Thyroid gland (tissue), 4 donors: ENCODE results near the gene NAALADL2. TPM values are rescaled to one million over a fixed set of nuclear protein-coding genes. Genes with fewer than 3 reads are reported as not detected.

Experiments
- DNase-seq, 2 donors: peaks; one replicate each; pipeline ENCODE4 v3.0.0-alpha.2; 2019
- H3K27ac ChIP-seq, 3 donors: fragments of 200-600 bp; sonication (generic); 1 replicate in 2 of 3; 2 replicates in 1 of 3; pipeline ENCODE4 v1.5.1; 2016 to 2019; ENCODE audit warnings: mild to moderate bottlenecking in 1 of 3, moderate library complexity in 1 of 3
- H3K27me3 ChIP-seq: fragments of 200-600 bp; sonication (generic); one replicate; pipeline ENCODE4 v1.5.1; 2019
- H3K36me3 ChIP-seq, 2 donors: fragments of 200-600 bp; sonication (generic); one replicate each; pipeline ENCODE4 v1.5.1; 2016 to 2019
- H3K4me1 ChIP-seq, 2 donors: fragments of 200-600 bp; sonication (generic); one replicate each; pipeline ENCODE4 v1.5.1; 2017 to 2019
- H3K4me3 ChIP-seq, 3 donors: fragments of 200-600 bp; sonication (generic); replicated peaks in 1 of 3; 1 replicate in 2 of 3; 2 replicates in 1 of 3; pipeline ENCODE4 v1.5.1; 2016; ENCODE audit warnings: mild to moderate bottlenecking in 1 of 3
- H3K9me3 ChIP-seq: fragments of 200-600 bp; sonication (generic); one replicate; pipeline ENCODE4 v1.5.1; 2017
- POLR2A ChIP-seq, 2 donors: fragments of 450-650 bp; IDR thresholded peaks; one replicate each; pipeline ENCODE4 v1.6.1; 2017; ENCODE audit warnings: antibody characterized with exemption in 2 of 2, mild to moderate bottlenecking in 2 of 2, moderate library complexity in 1 of 2
- WGBS, 2 donors: methylation state at CpG; one replicate each; pipeline ENCODE4 v1.1.5; 2017; 5-methylcytosine and 5-hydroxymethylcytosine counted together
- intact Hi-C: fragments of 100-400 bp; cut with DNase I; formaldehyde crosslinking; loops from one replicate; pipeline ENCODE4 v1.15.1; 2023
- total RNA-seq, 4 donors: library from RNA; depleted of rRNA; stranded (reverse); fragments of >200 nt; gene quantifications; one replicate each; pipeline ENCODE4 v1.2.3, GENCODE V29; 2016
- TF ChIP-seq, protein P1 (sequence below), 6 experiments: fragments of 200-600 bp in 3 of 6; fragments of 450-650 bp in 3 of 6; sonication (generic) in 3 of 6; IDR thresholded peaks; one replicate each; pipeline ENCODE4 v1.5.1; 2016 to 2019; ENCODE audit warnings: antibody characterized with exemption in 6 of 6, mild to moderate bottlenecking in 2 of 6, inconsistent platforms in 1 of 6, moderate library complexity in 1 of 6

Gene NAALADL2
- total RNA-seq, 4 donors from 2014 or later, result 7.6 to 14.7 (median 9.0) TPM

GRCh38 chr3:175108613-175109151 lies 249.5 kb downstream of the NAALADL2 start:
- Histone ChIP-seq H3K27me3 (no peaks in the 10 kb centered on the region), H3K4me3 (no peak overlapping the region), H3K9me3 (no peaks in the 10 kb centered on the region), H3K36me3 (no peaks in the 10 kb centered on the region), H3K4me1 (no peaks in the 10 kb centered on the region), H3K27ac (no peak overlapping the region)
- DNase-seq, result no peak
- WGBS, 2 donors, result 73 to 86% methylated on average over 2 of the region's 2 CpGs
- intact Hi-C loops, result no loop called here
- no peak for TF ChIP-seq POLR2A (IDR thresholded peaks at IDR 0.05)
- TF ChIP-seq, protein P1, sequence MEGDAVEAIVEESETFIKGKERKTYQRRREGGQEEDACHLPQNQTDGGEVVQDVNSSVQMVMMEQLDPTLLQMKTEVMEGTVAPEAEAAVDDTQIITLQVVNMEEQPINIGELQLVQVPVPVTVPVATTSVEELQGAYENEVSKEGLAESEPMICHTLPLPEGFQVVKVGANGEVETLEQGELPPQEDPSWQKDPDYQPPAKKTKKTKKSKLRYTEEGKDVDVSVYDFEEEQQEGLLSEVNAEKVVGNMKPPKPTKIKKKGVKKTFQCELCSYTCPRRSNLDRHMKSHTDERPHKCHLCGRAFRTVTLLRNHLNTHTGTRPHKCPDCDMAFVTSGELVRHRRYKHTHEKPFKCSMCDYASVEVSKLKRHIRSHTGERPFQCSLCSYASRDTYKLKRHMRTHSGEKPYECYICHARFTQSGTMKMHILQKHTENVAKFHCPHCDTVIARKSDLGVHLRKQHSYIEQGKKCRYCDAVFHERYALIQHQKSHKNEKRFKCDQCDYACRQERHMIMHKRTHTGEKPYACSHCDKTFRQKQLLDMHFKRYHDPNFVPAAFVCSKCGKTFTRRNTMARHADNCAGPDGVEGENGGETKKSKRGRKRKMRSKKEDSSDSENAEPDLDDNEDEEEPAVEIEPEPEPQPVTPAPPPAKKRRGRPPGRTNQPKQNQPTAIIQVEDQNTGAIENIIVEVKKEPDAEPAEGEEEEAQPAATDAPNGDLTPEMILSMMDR (IDR thresholded peaks at IDR 0.05), result no peak

DNA sequence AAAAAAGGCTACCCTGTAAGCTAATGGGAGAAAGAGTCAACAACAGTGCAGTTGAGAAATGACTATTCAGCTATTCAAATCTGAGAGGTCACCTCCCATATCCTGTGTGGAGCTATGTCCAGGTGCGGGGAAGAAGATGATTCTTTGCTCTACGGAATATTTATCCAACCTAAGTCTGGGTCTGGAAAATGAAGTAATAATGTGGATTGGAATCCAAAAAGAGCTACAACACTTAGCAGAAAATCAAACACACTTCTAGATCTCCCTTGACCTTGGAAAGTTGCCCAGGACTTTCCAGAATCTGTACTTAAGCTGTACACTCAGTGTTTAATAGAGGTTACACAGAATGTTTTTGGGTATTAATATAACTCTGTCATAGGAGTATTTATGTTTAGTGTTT lies 251.9 kb downstream of the NAALADL2 start:
- Histone ChIP-seq H3K9me3 (no peaks in the 10 kb centered on the region), H3K36me3 (no peaks in the 10 kb centered on the region), H3K27ac (no peak overlapping the region), H3K4me1 (no peaks in the 10 kb centered on the region), H3K27me3 (no peaks in the 10 kb centered on the region), H3K4me3 (no peak overlapping the region)
- WGBS, 2 donors, result 53 to 82% methylated on average over 2 of the region's 2 CpGs
- no peak for TF ChIP-seq POLR2A (IDR thresholded peaks at IDR 0.05)
- TF ChIP-seq, protein P1 (IDR thresholded peaks at IDR 0.05), result no peak
- intact Hi-C loops, result no loop called here
- peak; percentile 14 to 17 for DNase-seq

DNA sequence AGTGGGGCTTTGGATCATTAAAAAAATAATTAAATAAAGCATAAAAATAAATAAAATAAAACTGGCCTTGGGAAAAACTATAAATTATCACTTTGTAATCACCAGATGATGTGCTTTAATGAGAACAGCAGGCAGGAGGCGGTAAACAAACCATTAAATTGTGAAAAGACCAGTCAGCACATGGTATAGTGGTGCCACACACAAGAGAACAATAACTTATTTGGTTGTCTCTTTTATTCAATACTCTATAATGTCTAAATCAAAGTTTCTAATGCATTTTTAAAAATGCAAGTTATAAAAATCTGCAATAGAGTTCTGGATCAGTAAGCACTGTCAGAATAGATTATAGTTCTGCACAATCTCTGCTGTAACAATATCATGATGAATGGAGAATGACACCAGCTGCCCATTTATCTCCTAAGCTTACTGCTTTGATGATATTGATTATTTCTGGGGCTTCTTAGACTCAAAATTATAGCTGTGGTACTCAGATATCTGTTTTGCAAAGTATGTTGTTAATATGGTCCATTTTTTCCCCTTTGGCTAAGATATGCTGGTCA lies 259.3 kb downstream of the NAALADL2 start:
- no peak for TF ChIP-seq POLR2A (IDR thresholded peaks at IDR 0.05)
- TF ChIP-seq, protein P1 (IDR thresholded peaks at IDR 0.05), result no peak
- Histone ChIP-seq H3K27me3 (no peaks in the 10 kb centered on the region), H3K36me3 (no peaks in the 10 kb centered on the region), H3K9me3 (no peaks in the 10 kb centered on the region), H3K4me3 (no peak overlapping the region), H3K27ac (no peak overlapping the region), H3K4me1 (no peaks in the 10 kb centered on the region)
- intact Hi-C loops, result no loop called here
- 96 to 98% methylated on average over 1 of the region's 1 CpG for WGBS, 2 donors
- DNase-seq, result no peak

DNA sequence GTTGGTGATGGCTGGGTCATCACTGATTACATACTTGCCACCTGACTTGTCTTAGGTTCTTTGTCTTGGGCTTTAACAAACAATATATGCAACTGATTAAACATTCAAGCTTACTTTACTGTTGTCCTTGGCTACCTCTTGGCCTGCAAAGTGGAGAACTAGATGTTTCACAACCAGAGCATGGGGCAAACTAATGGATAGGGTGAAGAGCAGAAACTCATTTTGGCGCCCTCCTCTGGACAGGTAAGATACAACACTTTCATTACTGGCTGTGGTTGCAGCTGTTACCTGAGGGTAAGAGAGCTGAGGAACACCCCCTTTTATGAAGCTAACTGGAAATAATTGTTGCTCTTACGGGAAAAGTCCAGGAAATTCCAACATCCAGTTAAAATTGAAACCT lies 262.1 kb downstream of the NAALADL2 start:
- no peaks in the 10 kb centered on the region for H3K9me3 ChIP-seq
- WGBS, 2 donors, result 46 to 47% methylated on average over 2 of the region's 2 CpGs
- intact Hi-C loops, result no loop called here
- no peak overlapping the region for H3K27ac ChIP-seq
- no peaks in the 10 kb centered on the region for H3K27me3 ChIP-seq
- DNase-seq, result peak in 1 of 2 donors; percentile 3
- no peak overlapping the region for H3K4me3 ChIP-seq
- H3K4me1 ChIP-seq, result no peaks in the 10 kb centered on the region
- TF ChIP-seq, protein P1 (IDR thresholded peaks at IDR 0.05), result peak in 2 of 6 experiments; percentile 13 to 17
- TF ChIP-seq POLR2A (IDR thresholded peaks at IDR 0.05), result no peak
- no peaks in the 10 kb centered on the region for H3K36me3 ChIP-seq

DNA sequence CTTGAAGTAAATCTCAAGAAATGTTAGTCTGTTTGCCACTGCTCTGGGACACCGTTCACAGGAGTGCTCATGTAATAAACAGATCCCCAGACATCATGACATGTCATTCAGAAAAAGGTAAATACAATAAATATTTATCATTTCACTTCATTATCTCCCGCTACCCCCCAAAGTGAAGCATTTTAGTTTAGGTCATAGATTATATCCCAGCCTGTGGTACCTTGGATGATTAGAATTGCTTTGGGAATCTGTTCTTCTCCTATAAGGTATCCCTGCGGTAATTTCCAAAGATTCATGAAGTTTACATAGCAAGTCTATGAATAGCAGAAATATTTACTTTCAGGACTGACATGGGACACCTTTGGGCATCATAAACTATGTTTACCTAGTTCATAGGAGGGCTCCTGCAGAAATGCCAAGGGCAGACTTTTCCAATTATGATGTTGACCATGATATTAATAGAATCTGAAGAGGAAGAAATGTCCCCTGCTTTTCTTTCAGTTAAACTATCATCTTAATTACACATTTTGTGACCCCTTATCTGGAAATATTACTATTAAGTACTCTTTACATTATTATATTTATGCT lies 268.0 kb downstream of the NAALADL2 start:
- 92 to 93% methylated on average over 3 of the region's 3 CpGs for WGBS, 2 donors
- Histone ChIP-seq H3K36me3 (no peaks in the 10 kb centered on the region), H3K27me3 (no peaks in the 10 kb centered on the region), H3K27ac (no peak overlapping the region), H3K4me3 (no peak overlapping the region), H3K4me1 (no peaks in the 10 kb centered on the region), H3K9me3 (no peaks in the 10 kb centered on the region)
- DNase-seq, result no peak
- intact Hi-C loops, result no loop called here
- TF ChIP-seq POLR2A (IDR thresholded peaks at IDR 0.05), result no peak
- TF ChIP-seq, protein P1 (IDR thresholded peaks at IDR 0.05), result no peak
